ENCODE results near the gene GPR158. TPM values are rescaled to one million over a fixed set of nuclear protein-coding genes. Genes with fewer than 3 reads are reported as not detected.
"Not testable (repeated sequence)": the region's sequence is repeated elsewhere in the genome, so short reads cannot be mapped to it uniquely, and the experiment has no call there.

Gene GPR158
- total and polyA plus RNA-seq, 2 donors from 2014 or later: 0.09 to 0.22 TPM

DNA sequence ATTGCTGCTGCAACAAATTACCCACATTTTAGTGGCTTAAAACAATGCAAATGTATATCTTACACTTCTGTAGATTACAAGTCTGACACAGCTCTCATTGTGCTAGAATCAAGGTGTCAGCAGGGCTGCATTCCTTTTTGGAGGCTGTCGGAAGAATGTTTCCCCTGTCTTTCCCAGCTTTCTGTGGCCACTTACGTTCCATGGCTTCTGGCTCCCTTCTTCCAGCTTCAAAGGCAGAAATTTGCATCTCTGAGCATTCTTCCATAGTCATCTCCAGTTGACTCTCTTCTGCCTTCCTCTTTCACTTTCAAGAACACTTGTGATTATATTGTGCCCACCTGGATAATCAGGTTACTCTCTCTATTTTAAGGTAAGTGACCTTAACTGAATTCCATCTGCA, 125.3 kb downstream of the GPR158 start:
- Histone ChIP-seq H3K27ac (ENCODE audit: low read depth in 2 of 2, low read length in 2 of 2) (no peak overlapping the region), H3K36me3 (ENCODE audit: control insufficient read depth in 2 of 3, insufficient read depth in 3 of 3, low read length in 3 of 3) (no peaks in the 10 kb centered on the region), H3K4me3 (ENCODE audit: low read length in 3 of 3) (no peak overlapping the region), H3K9ac (ENCODE audit: low read length in 3 of 3) (no peak overlapping the region), H3K4me1 (ENCODE audit: control insufficient read depth in 2 of 3, insufficient read depth in 2 of 3, low read depth in 1 of 3, low read length in 3 of 3) (no peaks in the 10 kb centered on the region), H3K27me3 (ENCODE audit: control insufficient read depth, insufficient read depth, low read length) (no peaks in the 10 kb centered on the region), H3K9me3 (ENCODE audit: control insufficient read depth in 2 of 3, insufficient read depth in 1 of 3, low read length in 3 of 3) (no peaks in the 10 kb centered on the region)
- TF ChIP-seq CTCF (IDR thresholded peaks at IDR 0.05; ENCODE audit: borderline replicate concordance, extremely low read depth, insufficient read depth): no peak
- no peak for DNase-seq
- FAIRE-seq: no peak
- intact Hi-C loops (cut with DNase I): no loop called here

- H3K4me1 ChIP-seq (ENCODE audit: control insufficient read depth in 2 of 3, insufficient read depth in 2 of 3, low read depth in 1 of 3, low read length in 3 of 3): no peaks in the 10 kb centered on the region
- intact Hi-C loops (cut with DNase I): no loop called here
- no peak for DNase-seq
These were observed 129.8 kb downstream of the GPR158 start for GRCh38 chr10:25304606-25305005.

GRCh38 chr10:25306386-25306785, 131.6 kb downstream of the GPR158 start:
- Histone ChIP-seq H3K4me1 (ENCODE audit: control insufficient read depth in 2 of 3, insufficient read depth in 2 of 3, low read depth in 1 of 3, low read length in 3 of 3) (no peaks in the 10 kb centered on the region), H3K36me3 (ENCODE audit: control insufficient read depth in 2 of 3, insufficient read depth in 3 of 3, low read length in 3 of 3) (no peaks in the 10 kb centered on the region), H3K4me3 (ENCODE audit: low read length in 3 of 3) (no peak overlapping the region), H3K27me3 (ENCODE audit: control insufficient read depth, insufficient read depth, low read length) (no peaks in the 10 kb centered on the region), H3K9ac (ENCODE audit: low read length in 3 of 3) (no peak overlapping the region), H3K27ac (ENCODE audit: low read depth in 2 of 2, low read length in 2 of 2) (no peak overlapping the region), H3K9me3 (ENCODE audit: control insufficient read depth in 2 of 3, insufficient read depth in 1 of 3, low read length in 3 of 3) (peaks cover 0 to 3% (median 0%) of the 10 kb centered on the region in 3 donors)
- DNase-seq (no peak), FAIRE-seq (no peak)
- intact Hi-C loops (cut with DNase I): no loop called here
- no peak for TF ChIP-seq CTCF (IDR thresholded peaks at IDR 0.05; ENCODE audit: borderline replicate concordance, extremely low read depth, insufficient read depth)

More at GRCh38 chr10:25304606-25305005, 129.8 kb downstream of the GPR158 start:
- no peak for TF ChIP-seq CTCF (IDR thresholded peaks at IDR 0.05; ENCODE audit: borderline replicate concordance, extremely low read depth, insufficient read depth)
- H3K4me3 ChIP-seq (ENCODE audit: low read length in 3 of 3): no peak overlapping the region
- H3K36me3 ChIP-seq (ENCODE audit: control insufficient read depth in 2 of 3, insufficient read depth in 3 of 3, low read length in 3 of 3): no peaks in the 10 kb centered on the region
- peaks cover 0 to 3% (median 0%) of the 10 kb centered on the region in 3 donors for H3K9me3 ChIP-seq (ENCODE audit: control insufficient read depth in 2 of 3, insufficient read depth in 1 of 3, low read length in 3 of 3)
- no peak for FAIRE-seq
- H3K9ac ChIP-seq (ENCODE audit: low read length in 3 of 3): no peak overlapping the region
- H3K27me3 ChIP-seq (ENCODE audit: control insufficient read depth, insufficient read depth, low read length): no peaks in the 10 kb centered on the region
- H3K27ac ChIP-seq (ENCODE audit: low read depth in 2 of 2, low read length in 2 of 2): no peak overlapping the region

GRCh38 chr10:25308278-25308677, 133.5 kb downstream of the GPR158 start:
- TF ChIP-seq CTCF (IDR thresholded peaks at IDR 0.05; ENCODE audit: borderline replicate concordance, extremely low read depth, insufficient read depth): no peak
- no peak for DNase-seq
- Histone ChIP-seq H3K4me3 (ENCODE audit: low read length in 3 of 3) (no peak overlapping the region), H3K27ac (ENCODE audit: low read depth in 2 of 2, low read length in 2 of 2) (no peak overlapping the region), H3K36me3 (ENCODE audit: control insufficient read depth in 2 of 3, insufficient read depth in 3 of 3, low read length in 3 of 3) (no peaks in the 10 kb centered on the region), H3K4me1 (ENCODE audit: control insufficient read depth in 2 of 3, insufficient read depth in 2 of 3, low read depth in 1 of 3, low read length in 3 of 3) (no peaks in the 10 kb centered on the region), H3K27me3 (ENCODE audit: control insufficient read depth, insufficient read depth, low read length) (no peaks in the 10 kb centered on the region), H3K9ac (ENCODE audit: low read length in 3 of 3) (no peak overlapping the region), H3K9me3 (ENCODE audit: control insufficient read depth in 2 of 3, insufficient read depth in 1 of 3, low read length in 3 of 3) (peaks cover 0 to 3% (median 0%) of the 10 kb centered on the region in 3 donors)
- intact Hi-C loops (cut with DNase I): no loop called here
- no peak for FAIRE-seq

DNA sequence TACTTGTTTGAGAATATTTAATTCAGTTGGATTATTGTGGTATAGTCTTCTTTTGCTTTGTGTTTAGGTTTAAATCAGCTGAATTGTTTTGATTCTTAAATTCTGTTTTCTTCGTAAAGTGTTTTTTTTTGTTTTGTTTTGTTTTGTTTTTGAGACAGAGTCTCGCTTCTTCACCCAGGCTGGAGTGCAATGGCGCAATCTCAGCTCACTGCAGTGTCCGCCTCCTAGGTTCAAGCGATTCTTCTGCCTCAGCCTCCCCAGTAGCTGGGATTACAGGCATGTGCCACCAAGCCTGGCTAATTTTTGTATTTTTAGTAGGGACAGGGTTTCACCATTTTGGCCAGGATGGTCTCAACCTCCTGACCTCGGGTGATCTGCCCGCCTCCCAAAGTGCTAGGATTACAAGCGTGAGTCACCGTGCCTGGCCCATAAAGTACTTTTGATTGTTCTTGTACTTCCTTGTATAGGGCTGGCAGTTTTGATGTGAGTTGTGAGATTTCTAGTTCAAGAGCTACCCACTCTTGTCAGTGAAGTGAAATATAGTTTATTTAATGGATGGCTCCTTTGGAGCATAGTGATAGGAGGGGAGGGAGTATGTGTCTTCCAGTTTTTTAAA, 142.9 kb downstream of the GPR158 start:
- DNase-seq: not testable (repeated sequence)

More for the DNA sequence above, 142.9 kb downstream of the GPR158 start:
- H3K9me3 ChIP-seq (ENCODE audit: control insufficient read depth in 2 of 3, insufficient read depth in 1 of 3, low read length in 3 of 3); H3K36me3 ChIP-seq (ENCODE audit: control insufficient read depth in 2 of 3, insufficient read depth in 3 of 3, low read length in 3 of 3); FAIRE-seq; H3K9ac ChIP-seq (ENCODE audit: low read length in 3 of 3); intact Hi-C loops (cut with DNase I); H3K4me3 ChIP-seq (ENCODE audit: low read length in 3 of 3); H3K27ac ChIP-seq (ENCODE audit: low read depth in 2 of 2, low read length in 2 of 2); H3K4me1 ChIP-seq (ENCODE audit: control insufficient read depth in 2 of 3, insufficient read depth in 2 of 3, low read depth in 1 of 3, low read length in 3 of 3); H3K27me3 ChIP-seq (ENCODE audit: control insufficient read depth, insufficient read depth, low read length): not testable (repeated sequence)
